ENCODE results near the gene TMEM144.

Gene TMEM144

DNA sequence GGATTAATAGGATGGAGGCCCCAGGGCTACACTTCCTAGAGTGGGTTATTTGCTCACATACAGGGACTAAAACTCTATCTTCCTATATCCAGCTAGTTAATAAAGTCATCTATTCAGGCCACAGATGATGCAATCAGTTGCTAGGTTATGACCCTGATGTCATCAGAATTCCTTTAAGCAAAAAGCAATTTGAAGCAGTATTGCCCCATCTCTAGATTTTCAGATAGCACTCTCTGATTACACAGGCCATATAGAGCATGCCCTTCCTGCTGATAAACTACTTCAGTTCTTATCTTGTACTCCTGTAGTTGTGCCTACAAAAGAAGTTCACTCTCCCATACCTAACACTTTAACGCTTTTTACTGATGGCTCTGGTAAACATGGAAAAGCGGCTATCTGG is 84.8 kb downstream of the TMEM144 start:
- DNase-seq (ENCODE audit: low spot score), result no peak
- FAIRE-seq, result no peak

DNA sequence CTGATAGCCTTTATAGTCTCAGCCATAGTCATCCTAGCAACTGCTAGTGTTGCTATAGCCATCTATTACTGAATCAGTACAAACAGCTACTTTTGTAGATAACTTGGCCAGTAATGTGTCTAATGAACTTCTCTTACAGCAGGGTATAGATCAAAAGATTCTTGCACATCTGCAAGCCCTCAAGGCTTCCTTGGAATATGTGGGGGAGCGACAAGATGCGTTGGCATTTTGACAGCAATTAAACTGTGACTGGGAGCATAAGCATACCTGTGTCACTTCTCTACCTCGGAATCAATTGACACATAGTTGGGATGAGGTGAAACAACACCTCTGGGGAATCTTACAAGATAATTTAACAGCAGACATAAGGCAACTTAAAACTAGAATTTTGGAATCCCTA is 87.6 kb downstream of the TMEM144 start:
- FAIRE-seq (no peak), DNase-seq (ENCODE audit: low spot score) (no peak)

DNA sequence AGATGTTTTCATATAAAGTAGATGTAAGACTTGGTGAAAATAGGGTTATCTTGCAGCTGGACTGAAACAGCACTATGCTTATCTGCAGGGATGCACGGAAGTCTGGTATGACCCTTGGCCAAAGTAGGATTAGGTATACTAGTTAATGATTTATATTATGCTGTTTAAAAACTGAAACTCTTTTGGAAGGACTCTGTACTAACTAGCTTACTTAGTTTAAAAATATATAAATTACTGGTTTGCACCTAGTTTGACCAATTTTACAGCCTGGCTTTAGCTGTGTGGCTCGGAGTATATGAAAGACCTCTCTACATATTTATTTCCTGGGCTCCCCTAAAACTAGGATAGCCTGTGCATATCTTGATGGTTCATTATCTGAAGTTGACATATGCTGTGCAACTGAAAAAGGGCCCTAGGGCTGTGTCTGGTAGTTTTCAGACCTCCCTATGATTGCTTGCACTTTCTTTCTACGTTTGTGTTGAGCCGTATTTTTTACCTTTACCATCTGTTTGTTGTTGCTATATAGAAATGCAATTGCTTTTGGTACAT is 89.2 kb downstream of the TMEM144 start:
- FAIRE-seq (no peak), DNase-seq (ENCODE audit: low spot score) (no peak)

DNA sequence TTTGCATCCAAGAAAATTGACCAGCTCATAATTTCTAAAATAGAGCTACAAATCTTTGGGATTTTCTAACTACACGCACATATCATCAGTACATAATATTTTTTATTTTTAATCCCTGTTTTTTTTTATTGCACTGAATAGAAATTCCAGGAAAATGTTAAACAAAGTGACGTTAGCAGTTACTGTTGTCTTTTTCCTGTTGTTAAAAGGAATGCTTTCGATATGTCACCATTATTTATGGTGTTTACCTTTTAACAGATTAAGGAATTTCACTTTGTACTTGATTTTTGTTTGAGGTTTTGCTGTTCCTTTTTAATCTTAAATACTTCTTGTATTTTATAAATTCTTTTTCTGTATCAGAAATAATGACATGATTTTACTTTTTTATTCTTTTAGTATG is 89.7 kb downstream of the TMEM144 start:
- no peak for FAIRE-seq
- no peak for DNase-seq (ENCODE audit: low spot score)

DNA sequence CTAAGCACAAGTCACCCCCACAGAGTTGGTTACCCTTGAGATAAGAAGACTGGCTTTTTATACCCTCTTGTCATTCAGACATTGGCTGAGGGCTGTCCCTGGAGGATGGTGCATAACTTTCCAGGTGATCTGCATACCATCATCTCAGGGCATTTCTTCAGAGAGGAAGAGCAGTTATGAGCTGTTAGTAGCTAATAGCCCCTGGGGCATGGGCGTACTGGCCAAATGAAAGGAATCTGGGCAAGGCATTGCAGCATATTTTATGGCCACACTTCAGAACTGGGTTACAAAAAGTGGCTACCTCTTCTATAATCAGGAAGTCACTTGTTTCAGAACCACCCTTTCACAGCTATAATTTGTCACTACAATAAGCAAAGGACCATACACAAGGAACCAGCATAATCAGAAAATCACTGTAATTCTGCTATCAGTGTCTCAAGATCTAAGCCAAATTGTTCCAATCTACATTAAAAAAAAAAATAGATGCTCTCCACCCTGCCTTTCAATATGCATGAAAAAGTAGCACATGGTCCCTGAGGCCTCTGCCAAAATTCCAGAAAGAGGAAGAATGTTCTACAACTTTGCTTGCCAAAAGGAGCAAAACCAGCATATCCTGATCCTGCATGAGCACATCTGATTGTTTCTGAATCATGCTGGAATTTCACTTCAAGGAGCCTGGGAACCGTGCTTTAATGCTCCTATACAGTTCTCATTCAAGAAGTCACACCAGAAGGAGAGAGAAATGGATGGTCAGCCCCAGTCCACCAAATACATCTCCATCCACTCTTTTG is 92.0 kb downstream of the TMEM144 start:
- FAIRE-seq (no peak), DNase-seq (ENCODE audit: low spot score) (no peak)

DNA sequence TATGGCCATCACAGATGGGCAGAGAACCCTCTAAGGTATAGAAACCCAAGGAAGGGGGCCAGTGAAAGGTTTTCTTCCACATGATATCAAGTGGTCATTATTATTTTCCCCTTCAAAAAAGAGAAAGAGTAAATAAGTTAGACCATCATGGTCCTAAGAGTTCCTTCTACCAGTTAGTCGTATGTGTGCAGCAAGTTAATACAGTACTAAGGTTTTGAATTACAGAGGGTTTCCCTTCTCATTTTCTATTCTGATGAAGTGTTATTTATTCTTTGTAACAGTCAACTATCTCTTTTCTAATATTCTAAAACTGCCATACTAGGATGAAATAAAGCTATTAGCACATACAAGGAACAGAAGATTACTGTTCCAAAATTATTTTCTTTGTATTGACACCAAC is 94.4 kb downstream of the TMEM144 start:
- no peak for DNase-seq (ENCODE audit: low spot score)
- FAIRE-seq, result no peak
